ENCODE measurements around the gene DMXL1.

- TF ChIP-seq POLR2A (IDR thresholded peaks at IDR 0.05; ENCODE audit: low read length) (no peak), GATA1 (IDR thresholded peaks at IDR 0.05; ENCODE audit: low read depth, low read length) (no peak)
These were observed 60.8 kb downstream of the DMXL1 start for GRCh38 chr5:119131530-119132304.

All from erythroblast (primary cell).